ENCODE measurements around the gene PIGR.

DNA sequence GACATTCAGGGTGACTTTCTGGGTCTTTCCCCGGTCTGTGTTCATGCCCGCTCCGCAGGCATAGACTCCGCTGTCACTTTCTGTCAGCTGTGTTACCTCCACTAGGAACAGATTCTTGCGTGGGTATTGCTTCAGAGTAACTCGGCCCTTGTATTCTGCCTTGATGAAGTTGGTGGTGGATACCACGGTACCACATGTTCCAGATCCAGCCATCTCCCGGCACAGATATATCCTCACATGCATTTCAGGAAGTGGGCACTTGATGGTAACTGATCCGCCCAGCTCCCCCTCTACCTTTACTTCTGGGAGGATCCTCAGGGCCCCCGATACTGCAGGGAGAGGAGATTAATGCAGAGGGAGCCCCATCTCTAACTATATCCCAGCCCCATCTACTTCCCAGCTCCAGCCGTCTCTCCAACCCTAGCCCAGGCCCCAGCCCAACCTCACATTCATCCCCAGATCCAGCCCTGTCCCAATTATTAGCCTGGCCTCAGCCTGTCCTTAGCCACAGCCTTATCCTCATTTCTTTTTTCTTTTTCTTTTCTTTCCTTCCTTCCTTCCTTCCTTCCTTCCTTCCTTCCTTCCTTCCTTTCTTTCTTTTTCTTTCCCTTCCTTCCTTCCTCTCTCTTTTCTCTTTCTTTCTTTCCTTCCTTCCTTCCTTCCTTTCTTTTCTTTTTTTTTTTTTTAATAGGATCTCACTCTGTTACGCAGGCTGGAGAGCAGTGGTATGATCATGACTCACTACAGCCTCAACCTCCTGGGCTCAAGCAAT is 32.3 kb downstream of the PIGR start:
- TF ChIP-seq CTCF (IDR thresholded peaks at IDR 0.05; ENCODE audit: extremely low read depth in 1 of 2, insufficient read depth in 1 of 2, low read depth in 1 of 2, low read length in 2 of 2) (no peak), MYC (IDR thresholded peaks at IDR 0.05; ENCODE audit: low read depth, low read length) (no peak), FOS (IDR thresholded peaks at IDR 0.05; ENCODE audit: borderline replicate concordance, insufficient read depth, low read length) (no peak), JUN (IDR thresholded peaks at IDR 0.05; ENCODE audit: borderline replicate concordance, insufficient read depth, insufficient read length, low read depth) (no peak), EZH2 (IDR thresholded peaks at IDR 0.05; ENCODE audit: borderline replicate concordance, low read depth, low read length, severe bottlenecking) (no peak), POLR2A (IDR thresholded peaks at IDR 0.05; ENCODE audit: low read depth, low read length) (no peak), GATA2 (IDR thresholded peaks at IDR 0.05; ENCODE audit: insufficient read depth, insufficient read length, low read depth, low read length) (no peak)

All from endothelial cell of umbilical vein (primary cell).